A549 (cell line): ENCODE data around the gene ZNF628.

ENCODE experiments used
- CTCF ChIP-seq: fragments of >200 bp; sonication (Bioruptor Twin); formaldehyde crosslinking; IDR thresholded peaks from 3 replicates; pipeline ENCODE4 v1.5.1; 2016
- PHF8 ChIP-seq: fragments of 200-600 bp; sonication (generic); IDR thresholded peaks from 2 replicates; pipeline ENCODE4 v1.6.1; 2016; ENCODE audit warnings: low read depth, mild to moderate bottlenecking, antibody characterized with exemption, moderate library complexity, borderline replicate concordance

- TF ChIP-seq CTCF = no peak
- TF ChIP-seq PHF8 = no peak
Measured at GRCh38 chr19:55529636-55530234, 53.3 kb downstream of the ZNF628 start.
